ENCODE results near the gene OSTC. TPM values are rescaled to one million over a fixed set of nuclear protein-coding genes. Genes with fewer than 3 reads are reported as not detected.

OSTC gene
- total and polyA plus RNA-seq, 9 of the 15 experiments (the other 6 are each of a cell fraction or from before 2014, with no cell fraction given): 112 to 966 (median 235) TPM

GRCh38 chr4:108602163-108602562 lies 48.2 kb upstream of the OSTC start (continued):
- TF ChIP-seq IRF9 (tag; IDR thresholded peaks at IDR 0.05) (no peak), REST (IDR thresholded peaks at IDR 0.05; ENCODE audit: borderline replicate concordance) (no peak), REST (CRISPR knock-in tag; IDR thresholded peaks at IDR 0.05; ENCODE audit: low read depth) (no peak), SMC3 (conservative IDR thresholded peaks at IDR 0.05; ENCODE audit: insufficient read depth, low read depth, low read length) (no peak), ADNP (tag; IDR thresholded peaks at IDR 0.05) (no peak), ZC3H8 (IDR thresholded peaks at IDR 0.05) (no peak), ZNF436 (CRISPR knock-in tag; IDR thresholded peaks at IDR 0.05) (no peak), NCOA1 (IDR thresholded peaks at IDR 0.05; ENCODE audit: low read depth) (no peak)
